Kidney epithelial cell (primary cell): ENCODE results near the gene MEGF6. TPM values are rescaled to one million over a fixed set of nuclear protein-coding genes. Genes with fewer than 3 reads are reported as not detected.
"Not testable (repeated sequence)": the region's sequence is repeated elsewhere in the genome, so short reads cannot be mapped to it uniquely, and the experiment has no call there.

ENCODE experiments used
- DNase-seq: peaks from one replicate; pipeline ENCODE4 v3.0.0-alpha.2; 2010; ENCODE audit warnings: low read depth
- H3K27me3 ChIP-seq: 2 replicates; pipeline ENCODE4 v1.6.0; 2011; ENCODE audit warnings: low read length; ENCODE audit not compliant: control insufficient read depth, insufficient read depth
- H3K36me3 ChIP-seq: 2 replicates; pipeline ENCODE4 v1.5.1; 2011; ENCODE audit warnings: low read length; ENCODE audit not compliant: control insufficient read depth, insufficient read depth
- H3K4me3 ChIP-seq: 2 replicates; pipeline ENCODE4 v1.5.1; 2011; ENCODE audit warnings: low read depth, mild to moderate bottlenecking, control low read depth, low read length
- CTCF ChIP-seq: IDR thresholded peaks from 2 replicates; pipeline ENCODE4 v1.5.1; 2011; ENCODE audit warnings: mild to moderate bottlenecking, moderate library complexity, low read length, control low read depth, inconsistent platforms; ENCODE audit not compliant: insufficient read depth, poor library complexity, severe bottlenecking
- total RNA-seq: library from RNA; depleted of rRNA; stranded (reverse); fragments of >200 nt; gene quantifications from 2 replicates; pipeline ENCODE4 v1.2.3, GENCODE V29; 2015

MEGF6 gene
- total RNA-seq, 1 donor from 2014 or later: 13.1 TPM

GRCh38 chr1:3577711-3578432 lies 33.4 kb downstream of the MEGF6 start:
- no peak overlapping the region for H3K4me3 ChIP-seq
- H3K27me3 ChIP-seq: peaks cover 2% of the 10 kb centered on the region
- no peaks in the 10 kb centered on the region for H3K36me3 ChIP-seq
- TF ChIP-seq CTCF: no peak
- no peak for DNase-seq

GRCh38 chr1:3577300-3577699 lies 34.0 kb downstream of the MEGF6 start:
- Histone ChIP-seq H3K36me3 (no peaks in the 10 kb centered on the region), H3K27me3 (peaks cover 2% of the 10 kb centered on the region), H3K4me3 (no peak overlapping the region)
- TF ChIP-seq CTCF: no peak
- DNase-seq: no peak

- Histone ChIP-seq H3K27me3 (no peaks in the 10 kb centered on the region), H3K4me3 (no peak overlapping the region), H3K36me3 (no peaks in the 10 kb centered on the region)
- TF ChIP-seq CTCF: no peak
- no peak for DNase-seq
Observed at GRCh38 chr1:3575993-3576392, 35.3 kb downstream of the MEGF6 start.

GRCh38 chr1:3575515-3575914 lies 35.8 kb downstream of the MEGF6 start:
- H3K27me3 ChIP-seq, H3K4me3 ChIP-seq, H3K36me3 ChIP-seq, DNase-seq: not testable (repeated sequence)

- peaks cover 5% of the 10 kb centered on the region for H3K27me3 ChIP-seq
- H3K4me3 ChIP-seq: no peak overlapping the region
- no peak for TF ChIP-seq CTCF
- H3K36me3 ChIP-seq: no peaks in the 10 kb centered on the region
- no peak for DNase-seq
Observed at GRCh38 chr1:3573500-3573899, 37.8 kb downstream of the MEGF6 start.

- DNase-seq, H3K4me3 ChIP-seq, H3K27me3 ChIP-seq, H3K36me3 ChIP-seq: not testable (repeated sequence)
Observed at GRCh38 chr1:3572638-3573037, 38.7 kb downstream of the MEGF6 start.

GRCh38 chr1:3571263-3571662 lies 40.0 kb downstream of the MEGF6 start:
- no peak overlapping the region for H3K4me3 ChIP-seq
- TF ChIP-seq CTCF: no peak
- peaks cover 5% of the 10 kb centered on the region for H3K27me3 ChIP-seq
- DNase-seq: no peak
- H3K36me3 ChIP-seq: no peaks in the 10 kb centered on the region
